COLO668 (cell line): ENCODE measurements around the gene HDHD3.
"Not testable (repeated sequence)": the region's sequence is repeated elsewhere in the genome, so short reads cannot be mapped to it uniquely, and the experiment has no call there.

ENCODE experiments used
- DNase-seq: peaks from one replicate; lab custom pipeline; 2025; ENCODE audit not compliant: unreplicated experiment; lab: John Stamatoyannopoulos, UW

Gene HDHD3

DNA sequence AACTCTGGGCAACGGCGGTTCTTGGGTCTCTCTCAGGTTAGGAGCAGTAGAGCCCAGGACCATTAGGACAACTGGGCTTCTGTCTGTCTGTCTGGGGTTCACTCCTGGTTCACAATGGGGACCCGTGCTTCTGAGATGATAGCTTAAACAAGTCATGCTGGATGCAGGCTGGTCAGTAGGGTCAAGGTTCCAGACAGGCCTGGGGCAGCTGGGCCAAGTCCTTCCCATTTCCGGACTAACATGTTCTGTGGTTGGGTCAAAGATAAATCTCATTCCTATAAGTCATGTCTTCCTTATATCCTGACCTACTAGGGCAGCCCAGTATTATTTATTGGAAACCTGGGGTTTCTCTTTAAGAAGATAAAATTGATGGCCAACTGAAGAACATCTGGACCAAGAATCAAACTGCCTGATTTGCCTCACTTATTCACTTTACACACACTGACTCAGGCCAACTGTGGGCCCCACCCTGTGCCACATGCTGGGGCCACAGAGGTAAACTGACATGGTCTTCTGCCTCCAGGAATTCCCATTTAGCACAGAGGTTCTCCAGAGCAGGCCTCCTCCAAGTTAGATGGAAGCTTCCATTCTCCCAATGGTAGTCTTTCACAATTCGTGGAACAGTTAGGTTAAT lies 8.3 kb downstream of the HDHD3 start:
- no peak for DNase-seq

DNA sequence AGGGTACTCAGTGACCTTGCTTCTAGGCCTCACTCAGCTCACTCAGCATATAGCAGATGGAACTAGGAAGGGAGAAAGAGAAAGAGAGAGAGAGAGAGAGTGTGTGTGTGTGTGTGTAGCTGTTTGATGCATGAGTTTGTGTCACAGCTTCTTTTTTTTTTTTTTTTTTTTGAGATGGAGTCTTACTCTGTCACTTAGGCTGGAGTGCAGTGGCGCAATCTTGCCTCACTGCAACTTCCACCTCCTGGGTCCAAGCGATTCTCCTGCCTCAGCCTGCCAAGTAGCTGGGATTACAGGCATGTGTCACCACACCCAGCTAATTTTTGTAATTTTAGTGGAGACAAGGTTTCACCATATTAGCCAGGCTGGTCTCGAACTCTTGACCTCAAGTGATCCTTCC lies 11.1 kb downstream of the HDHD3 start:
- DNase-seq: not testable (repeated sequence)

DNA sequence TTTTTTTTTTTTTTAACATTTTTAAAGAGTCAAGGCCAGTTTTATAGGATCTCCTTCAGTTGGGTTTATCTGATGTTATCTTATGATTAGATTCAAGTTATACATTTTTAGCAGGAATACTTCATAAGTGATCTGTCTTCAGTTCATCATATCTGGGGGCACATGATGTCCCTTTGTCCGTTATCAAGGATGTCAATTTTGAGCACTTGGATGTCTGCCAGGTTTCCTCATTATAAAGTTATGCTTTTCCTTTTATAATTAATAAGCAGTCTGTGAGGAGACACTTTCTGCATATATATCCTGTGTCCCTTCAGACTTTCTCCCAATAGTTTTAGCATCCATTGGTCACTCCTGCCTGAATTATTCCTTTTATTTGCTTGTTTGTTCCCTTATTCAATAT lies 11.8 kb downstream of the HDHD3 start:
- no peak for DNase-seq

DNA sequence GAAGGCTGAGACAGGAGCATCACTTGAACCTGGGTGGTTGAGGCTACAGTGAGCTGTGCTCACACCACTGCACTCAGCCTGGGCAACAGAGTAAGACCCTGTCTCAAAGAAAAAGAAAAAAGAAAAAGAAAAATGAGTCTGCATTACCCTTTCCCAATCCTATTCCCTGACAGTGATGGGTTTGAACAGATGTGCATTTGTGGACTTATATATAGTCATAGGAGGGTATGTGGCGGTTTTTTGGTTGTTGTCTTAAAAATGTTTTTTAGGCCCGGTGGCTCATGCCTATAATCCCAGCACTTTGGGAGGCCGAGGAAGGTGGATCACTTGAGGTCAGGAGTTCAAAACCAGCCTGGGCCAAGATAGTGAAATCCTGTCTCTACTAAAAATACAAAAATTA lies 13.4 kb downstream of the HDHD3 start:
- no peak for DNase-seq

DNA sequence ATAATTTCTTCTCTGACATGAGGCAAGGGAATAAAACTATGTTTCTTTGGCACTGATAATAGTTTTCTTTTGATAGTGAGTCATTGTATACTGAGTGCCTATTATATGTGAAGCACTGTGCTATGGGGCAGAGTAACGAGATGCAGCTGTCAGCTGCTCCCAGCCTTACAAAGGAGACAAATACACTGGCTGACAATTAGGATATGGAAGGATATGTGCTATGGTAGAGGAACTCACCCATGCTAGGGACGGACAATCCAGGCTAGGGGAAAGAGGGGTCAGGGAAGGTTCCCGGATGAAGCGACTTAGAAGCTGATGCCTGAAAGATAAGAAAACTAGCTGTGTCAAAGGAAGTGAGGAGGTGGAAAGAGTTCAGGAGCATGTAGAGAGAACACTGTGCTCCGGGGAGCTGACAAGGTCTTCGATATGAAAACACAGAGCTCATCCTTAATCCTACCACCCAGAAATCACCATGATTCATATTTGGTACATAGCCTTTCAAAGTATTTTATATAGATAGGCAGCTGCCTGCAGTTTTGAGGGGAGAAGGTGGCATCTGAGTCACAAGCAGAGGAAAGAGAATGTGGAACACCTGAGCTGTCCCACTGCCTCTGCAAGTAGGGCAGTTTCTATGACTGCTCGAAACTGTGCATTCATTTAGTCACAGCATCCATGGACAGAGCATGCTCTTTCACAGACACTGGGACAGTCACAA lies 15.3 kb downstream of the HDHD3 start:
- peak; percentile 28 for DNase-seq

DNA sequence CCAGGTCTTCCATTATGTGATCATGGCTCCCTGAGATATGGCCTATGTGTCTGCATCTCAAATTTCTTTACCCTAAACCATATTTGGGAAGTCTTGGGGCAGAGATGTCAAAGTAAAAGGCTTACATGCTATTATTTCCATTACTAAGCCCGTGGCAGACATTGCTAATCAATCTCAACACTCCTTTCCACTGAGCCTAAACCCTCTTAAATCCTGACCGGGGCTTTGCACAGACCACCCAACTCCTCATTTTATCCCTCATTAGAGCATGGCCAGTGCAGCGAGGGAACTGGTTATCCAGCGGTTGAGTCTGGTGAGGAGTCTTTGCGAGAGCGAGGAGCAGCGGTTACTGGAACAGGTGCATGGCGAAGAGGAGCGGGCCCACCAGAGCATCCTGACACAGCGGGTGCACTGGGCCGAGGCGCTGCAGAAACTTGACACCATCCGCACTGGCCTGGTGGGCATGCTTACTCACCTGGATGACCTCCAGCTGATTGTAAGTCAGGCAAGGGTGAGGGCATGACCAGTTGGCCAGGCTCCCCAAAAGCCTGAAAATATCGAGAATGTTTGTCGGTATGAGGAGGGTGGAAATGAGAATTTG lies 16.4 kb downstream of the HDHD3 start:
- no peak for DNase-seq

DNA sequence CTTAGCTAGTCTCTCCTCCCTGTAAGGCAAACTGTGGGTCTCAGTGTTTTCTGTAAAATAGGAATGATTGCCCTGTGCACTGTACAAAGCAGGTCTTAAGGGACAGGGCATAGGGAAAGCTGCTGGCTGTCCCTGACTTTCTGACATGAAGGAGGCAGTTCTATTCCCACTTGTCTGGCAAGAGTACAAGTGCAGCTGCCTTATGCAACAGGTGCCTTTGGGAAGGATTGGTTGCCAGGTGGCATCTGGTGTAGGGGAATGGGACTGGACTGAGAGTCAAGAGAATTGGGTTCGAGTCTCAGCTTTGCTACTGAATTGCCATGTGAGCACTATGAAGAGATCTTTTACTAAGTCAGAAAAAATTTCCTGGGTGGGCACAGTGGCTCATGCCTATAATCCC lies 17.4 kb downstream of the HDHD3 start:
- DNase-seq: no peak

DNA sequence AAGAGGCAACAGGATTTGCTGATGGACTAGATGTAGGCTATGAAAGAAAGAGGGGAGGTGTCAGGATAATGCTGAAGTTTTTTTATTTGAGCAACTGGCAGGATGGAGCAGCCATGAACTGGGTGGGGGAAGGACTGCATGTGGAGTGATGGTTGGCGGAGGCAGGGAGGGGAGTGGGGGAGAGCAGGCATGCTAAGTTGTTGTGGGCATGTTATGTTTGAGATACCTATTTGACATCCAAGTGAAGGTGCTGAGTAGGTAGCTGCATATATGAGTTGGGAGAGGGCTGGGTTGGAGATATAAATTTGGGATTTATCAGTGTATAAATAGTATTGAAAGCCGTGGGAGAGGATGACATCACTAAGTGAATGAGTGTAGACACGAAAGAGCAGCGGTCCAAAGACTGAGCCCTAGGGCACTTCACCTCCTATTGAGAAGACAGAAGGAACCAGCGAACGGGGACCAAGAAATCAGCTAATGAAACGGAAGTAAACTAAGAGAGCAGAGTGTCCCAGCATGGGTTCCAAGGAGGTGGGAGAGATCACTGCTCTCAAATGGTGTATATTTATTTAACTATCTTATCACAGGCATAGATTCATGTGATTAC lies 20.0 kb downstream of the HDHD3 start:
- no peak for DNase-seq

DNA sequence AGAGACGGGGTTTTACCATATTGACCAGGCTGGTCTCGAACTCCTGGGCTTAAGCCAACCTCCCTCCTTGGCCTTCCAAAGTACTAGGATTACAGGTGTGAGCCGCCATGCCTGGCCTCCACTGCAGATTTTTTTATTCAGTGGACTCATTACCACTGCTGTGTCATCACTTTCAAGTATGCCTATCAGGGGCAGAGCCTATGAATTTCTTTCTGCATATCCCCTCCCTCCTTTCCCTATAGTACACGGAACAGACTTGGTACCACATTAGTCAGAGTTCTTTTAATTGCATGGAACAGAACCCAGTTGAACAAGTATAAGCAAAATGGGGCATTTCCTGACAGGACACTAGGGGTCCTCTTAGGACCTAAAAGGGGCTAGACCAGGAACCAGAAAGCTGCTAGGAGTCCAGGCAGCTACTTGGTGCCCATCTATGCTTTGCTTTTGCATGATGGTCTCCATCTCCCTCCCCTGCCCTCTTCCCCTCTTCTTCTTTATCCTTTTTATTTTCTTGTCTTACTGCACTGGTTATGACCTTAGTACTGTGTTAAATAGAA lies 21.7 kb downstream of the HDHD3 start:
- DNase-seq: no peak

DNA sequence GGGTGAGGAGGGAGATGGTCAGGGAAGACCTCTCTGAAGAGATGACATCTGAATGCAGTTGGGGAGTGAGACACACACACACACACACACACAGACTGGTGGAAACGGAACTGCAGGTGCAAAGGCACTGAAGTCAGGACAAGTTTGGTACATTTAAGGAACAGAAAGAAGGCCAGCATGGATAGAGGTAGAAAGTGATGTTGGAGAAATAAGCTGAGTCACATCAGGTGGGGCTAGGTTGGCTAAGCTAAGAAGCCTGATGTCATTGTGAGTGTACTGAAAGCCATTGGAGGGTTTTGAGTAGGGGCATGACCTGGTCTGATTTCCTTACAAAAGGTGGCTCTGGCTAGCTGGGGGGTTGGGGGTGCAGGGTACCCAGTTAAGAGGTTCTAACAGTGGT lies 24.4 kb downstream of the HDHD3 start:
- no peak for DNase-seq

DNA sequence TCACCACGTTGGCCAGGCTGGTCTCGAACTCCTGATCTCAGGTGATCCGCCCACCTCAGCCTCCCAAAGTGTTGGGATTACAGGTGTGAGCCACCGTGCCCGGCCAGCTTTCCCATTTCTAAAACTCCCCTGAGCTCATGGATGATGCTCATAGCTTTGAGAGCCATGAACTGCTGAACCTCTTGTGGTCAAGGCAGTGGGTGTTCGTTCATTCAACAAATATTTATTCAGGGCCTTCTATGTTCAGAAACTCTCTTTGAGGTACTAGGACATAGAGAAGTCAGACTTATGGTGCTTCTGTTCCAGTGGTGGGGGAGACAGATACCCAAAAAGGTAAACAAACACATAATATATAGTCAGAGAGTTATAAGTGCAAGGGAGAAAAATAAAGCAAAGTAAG lies 24.8 kb downstream of the HDHD3 start:
- DNase-seq: no peak

DNA sequence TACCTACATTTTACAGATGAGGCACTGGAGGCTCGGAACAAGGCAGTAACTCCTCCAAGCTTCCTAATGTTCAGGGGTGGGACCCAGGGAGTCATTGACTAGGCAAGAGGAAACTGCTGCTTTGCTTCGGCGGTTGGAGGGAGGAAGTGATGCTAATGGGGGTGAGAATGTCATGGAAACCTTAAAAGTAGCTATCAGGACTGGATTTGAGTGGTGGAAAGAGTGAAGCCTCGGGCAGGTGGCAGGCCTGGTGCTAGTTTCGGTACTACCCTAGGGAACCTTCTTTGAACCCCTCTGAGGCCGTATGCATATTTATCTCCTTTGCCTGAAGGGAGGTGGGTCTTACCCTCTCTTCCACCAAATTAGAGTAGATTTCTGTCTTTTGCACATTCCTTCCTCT lies 25.8 kb downstream of the HDHD3 start:
- DNase-seq: no peak

DNA sequence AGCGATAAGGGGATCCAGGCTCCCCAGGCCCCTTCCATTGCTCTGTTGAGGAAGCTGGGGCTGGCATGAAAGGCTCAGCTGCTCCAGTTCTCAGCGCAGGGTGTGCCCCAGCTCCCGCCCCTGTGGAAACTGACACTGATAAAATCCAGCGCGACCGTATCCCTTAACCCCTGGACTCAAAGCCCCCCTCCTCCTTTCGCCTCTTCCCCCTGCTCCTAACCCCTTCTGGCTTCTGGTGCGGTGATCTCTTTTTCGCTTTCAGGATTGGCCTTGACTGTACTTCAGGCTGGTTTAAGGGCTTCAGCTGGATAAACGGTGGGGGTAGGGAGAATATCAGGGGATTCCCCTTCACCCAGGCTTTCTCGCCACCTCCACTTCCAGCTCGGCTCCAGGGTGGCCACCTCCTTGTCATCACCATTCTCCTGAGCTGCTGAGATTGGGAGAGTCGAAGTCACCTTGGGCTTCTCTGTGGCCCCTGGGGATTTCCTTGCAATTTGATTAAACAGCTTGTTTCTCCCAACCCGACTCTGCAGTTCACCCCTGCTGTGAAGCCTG lies 26.6 kb downstream of the HDHD3 start:
- DNase-seq: peak; percentile 45

DNA sequence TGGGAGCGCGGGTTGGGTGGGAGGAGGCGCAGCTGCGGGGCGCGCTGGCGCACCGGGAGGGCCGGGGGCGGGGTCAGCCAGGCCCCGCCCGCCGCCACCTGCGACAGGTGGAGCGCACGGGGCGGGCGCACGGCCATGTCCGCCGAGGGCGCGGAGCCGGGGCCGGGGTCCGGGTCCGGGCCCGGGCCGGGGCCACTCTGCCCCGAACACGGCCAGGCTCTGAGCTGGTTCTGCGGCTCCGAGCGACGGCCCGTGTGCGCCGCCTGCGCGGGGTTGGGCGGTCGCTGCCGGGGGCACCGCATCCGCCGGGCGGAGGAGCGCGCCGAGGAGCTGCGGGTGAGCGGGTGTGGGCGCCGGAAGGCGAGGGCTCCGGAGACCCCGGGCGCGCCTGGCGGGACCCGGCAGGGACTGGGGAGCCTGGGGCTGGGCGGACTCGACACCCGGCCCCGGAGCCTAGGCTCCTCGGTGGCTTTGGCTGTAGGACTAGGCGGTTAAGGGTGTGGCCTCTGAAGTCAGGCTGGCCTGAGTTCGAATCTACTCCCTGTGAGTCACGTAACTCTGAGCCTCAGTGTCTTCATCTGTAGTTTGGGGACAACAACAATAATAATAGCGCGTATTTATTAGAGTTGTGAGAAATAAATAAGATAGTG lies 27.2 kb downstream of the HDHD3 start, which contains the start of gene BSPRY:
Gene BSPRY, plus strand, starts transcription at position 97 of the 650 bp plus-strand sequence. Its CDS starts 39 bp downstream, at position 136.
- DNase-seq: peak; percentile 87

DNA sequence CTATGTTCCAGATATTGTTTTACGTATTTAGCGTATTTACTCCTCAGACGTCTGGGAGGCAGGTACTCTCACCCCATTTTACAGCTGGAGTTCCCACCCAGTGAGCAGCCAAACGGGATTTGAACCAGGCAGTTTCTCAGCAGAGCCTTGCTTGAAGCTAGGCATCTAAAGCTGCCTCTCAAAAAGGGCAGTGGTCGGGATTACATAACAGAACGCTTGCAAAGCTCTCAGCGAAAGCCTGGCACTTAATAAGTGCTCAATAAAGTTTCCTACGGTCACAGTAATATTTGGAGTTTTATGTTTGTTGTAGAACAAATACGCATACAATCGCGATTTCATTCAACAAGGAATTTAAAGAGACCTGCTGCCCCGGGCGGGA lies 27.7 kb downstream of the HDHD3 start:
- no peak for DNase-seq

DNA sequence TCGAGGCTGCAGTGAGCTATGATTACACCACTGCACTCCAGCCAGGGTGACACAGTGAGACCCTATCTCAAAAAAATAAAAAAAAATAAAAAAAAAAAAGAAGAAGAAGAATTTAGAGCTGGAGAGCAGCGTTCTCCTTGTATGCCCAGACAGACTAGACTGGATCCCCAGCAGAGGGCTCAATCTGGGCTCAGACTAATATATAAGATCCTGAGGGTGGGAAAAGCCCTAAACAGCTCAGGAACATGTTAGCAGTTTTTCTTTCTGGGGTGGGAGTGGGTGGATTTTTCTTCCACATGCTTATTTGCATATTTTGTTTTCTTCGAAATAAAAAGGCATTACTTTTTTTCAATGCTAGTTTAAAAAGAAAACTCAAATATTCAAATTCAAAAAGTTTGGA lies 28.3 kb downstream of the HDHD3 start:
- no peak for DNase-seq

DNA sequence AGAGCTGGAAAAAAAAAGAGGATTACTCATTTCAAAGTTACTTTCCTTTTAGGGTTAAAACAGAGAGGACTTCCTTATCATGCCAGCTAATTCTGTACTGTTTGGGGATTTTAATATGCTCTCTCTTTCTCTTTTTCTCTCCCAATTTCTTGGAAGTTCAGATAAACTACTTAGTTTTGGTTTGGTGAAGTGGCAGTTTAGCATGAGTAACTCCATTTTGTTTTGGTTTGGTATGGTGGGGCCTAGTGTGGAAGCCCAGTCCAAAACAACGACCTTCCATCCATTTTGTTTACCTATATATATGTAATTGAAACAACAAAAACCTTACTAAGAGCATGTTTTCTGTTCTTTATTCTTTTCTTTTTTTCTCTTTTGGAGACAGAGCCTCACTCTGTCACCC lies 31.1 kb downstream of the HDHD3 start:
- no peak for DNase-seq

DNA sequence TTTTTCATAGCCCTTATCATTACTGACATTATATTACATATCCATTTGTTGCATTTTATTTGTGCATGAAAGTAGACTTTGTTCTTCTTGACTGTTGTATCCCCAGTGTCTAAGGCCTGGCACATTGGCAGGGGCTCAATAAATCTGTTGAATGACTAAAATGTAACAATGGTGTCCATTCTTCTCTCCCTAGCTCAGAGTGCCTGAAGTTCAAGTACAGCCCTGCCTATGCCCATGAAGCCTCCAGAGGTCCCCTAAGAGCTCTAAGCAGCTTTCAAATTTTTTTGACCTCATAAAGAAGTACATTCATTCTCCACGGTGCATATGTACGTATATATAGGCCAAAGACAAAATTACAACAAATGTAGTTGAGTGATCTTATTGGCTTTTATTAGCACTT lies 31.6 kb downstream of the HDHD3 start:
- DNase-seq: no peak

DNA sequence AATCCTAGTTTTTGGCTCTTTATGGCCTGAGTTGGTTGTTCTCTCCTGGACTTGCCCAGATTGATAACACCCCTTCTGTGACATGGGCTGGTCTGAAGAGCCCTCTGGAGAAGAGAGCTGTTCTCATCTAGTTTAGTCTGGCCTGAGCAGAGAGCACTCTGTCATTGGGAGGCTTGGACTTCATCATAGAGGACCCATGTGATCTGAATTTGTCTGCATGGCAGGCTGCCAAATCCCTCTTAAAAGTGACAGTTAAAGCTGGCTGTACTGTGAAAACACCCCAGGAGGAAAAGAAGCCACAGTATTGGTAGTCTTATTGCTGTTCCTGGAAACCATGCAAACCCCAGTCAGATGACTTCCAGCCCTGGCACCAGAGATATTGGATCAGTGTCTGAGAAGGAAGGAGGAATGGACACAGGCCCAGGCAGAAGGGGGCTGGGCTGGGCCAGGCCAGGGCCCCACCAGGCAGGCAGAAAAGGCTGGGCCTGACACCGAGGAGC lies 33.0 kb downstream of the HDHD3 start:
- peak; percentile 94 for DNase-seq

DNA sequence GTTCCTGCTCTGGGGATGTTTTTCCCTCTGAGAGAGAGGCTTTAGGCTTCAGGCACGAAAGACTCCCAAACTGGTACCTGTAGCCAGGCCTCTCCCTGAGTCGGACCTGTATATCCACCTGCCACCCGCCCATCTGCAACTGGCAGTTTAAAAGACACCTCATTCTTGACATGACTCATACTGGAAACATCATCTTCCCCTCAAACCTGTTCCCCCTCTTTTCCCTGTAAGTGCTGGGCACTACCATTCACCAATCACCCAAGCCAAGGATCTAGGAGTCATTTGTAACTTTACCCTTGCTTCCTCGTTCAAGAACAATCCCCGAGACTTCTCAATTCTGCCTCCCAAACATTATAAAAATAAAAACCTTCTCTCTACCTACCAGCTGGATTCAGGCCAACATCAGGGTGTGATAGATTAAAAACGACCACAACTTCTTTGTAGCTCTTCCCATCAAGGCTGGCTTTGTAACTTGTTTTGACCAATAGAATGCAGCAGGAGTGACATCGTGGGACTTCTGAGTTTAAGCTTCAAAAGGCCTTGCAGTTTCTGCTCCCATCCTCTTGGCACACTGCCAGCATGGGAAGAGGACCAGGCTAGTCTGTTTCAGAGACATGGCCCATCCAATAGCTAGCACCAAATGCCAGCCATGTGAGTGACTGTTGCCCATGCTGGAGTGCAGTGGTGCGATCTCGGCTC lies 34.9 kb downstream of the HDHD3 start:
- DNase-seq: peak; percentile 70
